ENCODE results near the gene PLEKHG7. TPM values are rescaled to one million over a fixed set of nuclear protein-coding genes. Genes with fewer than 3 reads are reported as not detected.
"Not testable (repeated sequence)": the region's sequence is repeated elsewhere in the genome, so short reads cannot be mapped to it uniquely, and the experiment has no call there.

PLEKHG7 gene
- total and polyA plus RNA-seq, 10 donors = 0.62 to 8.8 (median 2.0) TPM

GRCh38 chr12:92668739-92669138 lies 34.0 kb upstream of the PLEKHG7 start:
- Histone ChIP-seq H3K27ac (no peak overlapping the region), H3K27me3 (replicated peaks in 1 of 7) (no peaks in the 10 kb centered on the region), H3K4me1 (no peaks in the 10 kb centered on the region), H3K4me3 (no peak overlapping the region), H3K9me3 (no peaks in the 10 kb centered on the region), H3K36me3 (no peaks in the 10 kb centered on the region)
- TF ChIP-seq POLR2AphosphoS5 (IDR thresholded peaks at IDR 0.05) = no peak
- TF ChIP-seq CTCF (IDR thresholded peaks at IDR 0.05 in 8 of 11, conservative IDR thresholded peaks at IDR 0.05 in 3 of 11) = no peak
- TF ChIP-seq POLR2A (IDR thresholded peaks at IDR 0.05) = no peak
- intact Hi-C loops (cut with DNase I; ENCODE audit: low total_unique reads) = no loop called here
- no peak for DNase-seq

- intact Hi-C loops (cut with DNase I; ENCODE audit: low total_unique reads); DNase-seq: not testable (repeated sequence)
- 84 to 94% (median 89%) methylated on average over 11 of the region's 11 CpGs for whole genome bisulfite sequencing, 5 donors
Measured at GRCh38 chr12:92671524-92671923, 31.3 kb upstream of the PLEKHG7 start.

GRCh38 chr12:92673756-92674155 lies 29.0 kb upstream of the PLEKHG7 start:
- 74 to 90% (median 85%) methylated on average over 3 of the region's 3 CpGs for WGBS, 5 donors
- no peaks in the 10 kb centered on the region for H3K9me3 ChIP-seq
- H3K27me3 ChIP-seq (replicated peaks in 1 of 7) = no peaks in the 10 kb centered on the region
- intact Hi-C loops (cut with DNase I; ENCODE audit: low total_unique reads) = no loop called here
- DNase-seq = no peak
- no peaks in the 10 kb centered on the region for H3K4me1 ChIP-seq
- TF ChIP-seq POLR2AphosphoS5 (IDR thresholded peaks at IDR 0.05) (no peak), POLR2A (IDR thresholded peaks at IDR 0.05) (no peak), CTCF (IDR thresholded peaks at IDR 0.05 in 8 of 11, conservative IDR thresholded peaks at IDR 0.05 in 3 of 11) (no peak)
- no peak overlapping the region for H3K4me3 ChIP-seq
- H3K27ac ChIP-seq = no peak overlapping the region
- no peaks in the 10 kb centered on the region for H3K36me3 ChIP-seq

More at GRCh38 chr12:92671524-92671923, 31.3 kb upstream of the PLEKHG7 start:
- H3K27me3 ChIP-seq (replicated peaks in 1 of 7); H3K27ac ChIP-seq; H3K4me3 ChIP-seq; H3K4me1 ChIP-seq; H3K9me3 ChIP-seq; H3K36me3 ChIP-seq: not testable (repeated sequence)

- H3K4me1 ChIP-seq = no peaks in the 10 kb centered on the region
- H3K27me3 ChIP-seq (replicated peaks in 1 of 7) = no peaks in the 10 kb centered on the region
- intact Hi-C loops (cut with DNase I; ENCODE audit: low total_unique reads) = no loop called here
- TF ChIP-seq CTCF (IDR thresholded peaks at IDR 0.05 in 8 of 11, conservative IDR thresholded peaks at IDR 0.05 in 3 of 11) = no peak
- TF ChIP-seq POLR2AphosphoS5 (IDR thresholded peaks at IDR 0.05) = no peak
- no peak for TF ChIP-seq POLR2A (IDR thresholded peaks at IDR 0.05)
- no peak for DNase-seq
- no peaks in the 10 kb centered on the region for H3K9me3 ChIP-seq
- WGBS, 5 donors = 49 to 75% (median 61%) methylated on average over 3 of the region's 3 CpGs
- H3K4me3 ChIP-seq = no peak overlapping the region
- no peak overlapping the region for H3K27ac ChIP-seq
- H3K36me3 ChIP-seq = no peaks in the 10 kb centered on the region
Measured at GRCh38 chr12:92674500-92674899, 28.3 kb upstream of the PLEKHG7 start.

Data from spleen (tissue), 11 donors.